IMR-90 (cell line): ENCODE data around the gene SLC44A1. TPM values are rescaled to one million over a fixed set of nuclear protein-coding genes. Genes with fewer than 3 reads are reported as not detected.

Source experiments
- ATAC-seq: fragments of 200-7000 bp; cut with Tn5 transposase; 2 replicates; pipeline ENCODE4 v1.9.1; 2020; ENCODE audit warnings: low read depth, mild to moderate bottlenecking, moderate library complexity
- BruUV-seq: library from RNA; stranded (reverse); fragments of 400-500 nt; replicated peaks from 2 replicates; lab custom pipeline; 2021; lab: Mats Ljungman, UMichigan
- CTCF ChIA-PET: fragments of 300-600 bp; formaldehyde crosslinking; extraction: SDS; loops from one replicate; lab custom pipeline; 2021; ENCODE audit warnings: antibody characterized with exemption; lab: Yijun Ruan, JAX
- POLR2A ChIA-PET: fragments of 300-600 bp; sonication (Branson Sonifier 250); formaldehyde crosslinking; loops from one replicate; lab custom pipeline; 2022; ENCODE audit warnings: antibody characterized with exemption; ENCODE audit not compliant: unreplicated experiment; lab: Charles Lee
- DNase-seq: peaks from one replicate; pipeline ENCODE4 v3.0.0; 2013
- H2AFZ ChIP-seq: replicated peaks from 2 replicates; pipeline ENCODE3; 2013; ENCODE audit warnings: low read length, mild to moderate bottlenecking; ENCODE audit not compliant: poor library complexity
- H2AK5ac ChIP-seq: 2 replicates; pipeline ENCODE4 v1.6.1; 2013; ENCODE audit warnings: low read depth, low read length, inconsistent platforms
- H2AK9ac ChIP-seq: replicated peaks from 2 replicates; pipeline ENCODE3; 2013; ENCODE audit warnings: mild to moderate bottlenecking, low read depth, low read length, moderate library complexity; ENCODE audit not compliant: poor library complexity
- H2BK120ac ChIP-seq: 2 replicates; pipeline ENCODE4 v1.6.1; 2013; ENCODE audit warnings: low read depth, low read length, inconsistent platforms
- H2BK15ac ChIP-seq: 3 replicates; pipeline ENCODE4 v1.6.1; 2013; ENCODE audit warnings: low read depth, low read length, inconsistent platforms
- H2BK20ac ChIP-seq: 2 replicates; pipeline ENCODE4 v1.6.1; 2013; ENCODE audit warnings: low read depth, mild to moderate bottlenecking, inconsistent platforms, low read length, moderate library complexity
- H2BK5ac ChIP-seq: 2 replicates; pipeline ENCODE4 v1.6.1; 2013; ENCODE audit warnings: mild to moderate bottlenecking, low read depth, low read length, inconsistent platforms; ENCODE audit not compliant: poor library complexity, severe bottlenecking
- H3K14ac ChIP-seq: replicated peaks from 2 replicates; pipeline ENCODE4 v1.6.1; 2013; ENCODE audit warnings: low read depth, low read length, inconsistent platforms
- H3K18ac ChIP-seq: 2 replicates; pipeline ENCODE4 v1.6.1; 2013; ENCODE audit warnings: low read depth, low read length, control low read depth
- H3K23ac ChIP-seq: 2 replicates; pipeline ENCODE4 v1.6.1; 2013; ENCODE audit warnings: low read depth, low read length, inconsistent platforms
- H3K27ac ChIP-seq: 2 replicates; pipeline ENCODE4 v1.5.1; 2013; ENCODE audit warnings: mild to moderate bottlenecking, control low read depth, low read length; ENCODE audit not compliant: insufficient read depth
- H3K27me3 ChIP-seq: 2 replicates; pipeline ENCODE4 v1.6.1; 2013; ENCODE audit warnings: low read length; ENCODE audit not compliant: control insufficient read depth, insufficient read depth
- H3K36me3 ChIP-seq: 2 replicates; pipeline ENCODE4 v1.6.1; 2013; ENCODE audit warnings: low read length, mixed read lengths; ENCODE audit not compliant: control insufficient read depth, insufficient read depth
- H3K4ac ChIP-seq: 2 replicates; pipeline ENCODE4 v1.6.1; 2013; ENCODE audit warnings: low read depth, low read length, inconsistent platforms
- H3K4me1 ChIP-seq: 2 replicates; pipeline ENCODE4 v1.6.1; 2013; ENCODE audit warnings: low read length, mixed read lengths; ENCODE audit not compliant: control insufficient read depth, insufficient read depth
- H3K4me2 ChIP-seq: 2 replicates; pipeline ENCODE4 v1.6.1; 2013; ENCODE audit warnings: low read depth, mild to moderate bottlenecking, control low read depth, low read length, moderate library complexity
- H3K4me3 ChIP-seq: 2 replicates; pipeline ENCODE4 v1.5.1; 2013; ENCODE audit warnings: low read depth, mild to moderate bottlenecking, control low read depth, low read length, moderate library complexity; ENCODE audit not compliant: insufficient read depth
- H3K56ac ChIP-seq: 2 replicates; pipeline ENCODE4 v1.6.1; 2013; ENCODE audit warnings: low read length, inconsistent platforms; ENCODE audit not compliant: insufficient read depth; ENCODE audit errors: extremely low read depth
- H3K79me1 ChIP-seq, 2 experiments: 2 replicates each; pipeline ENCODE4 v1.6.1; 2013; ENCODE audit warnings: low read length in 2 of 2, inconsistent platforms in 1 of 2, low read depth in 1 of 2
- H3K9ac ChIP-seq: 2 replicates; pipeline ENCODE4 v1.6.1; 2013; ENCODE audit warnings: low read depth, low read length, control low read depth
- H3K9me1 ChIP-seq: 2 replicates; pipeline ENCODE4 v1.6.1; 2013; ENCODE audit warnings: low read length, inconsistent platforms; ENCODE audit not compliant: insufficient read depth
- H3K9me3 ChIP-seq: 2 replicates; pipeline ENCODE4 v1.6.1; 2013; ENCODE audit warnings: low read length; ENCODE audit not compliant: control insufficient read depth, insufficient read depth
- H4K20me1 ChIP-seq: 2 replicates; pipeline ENCODE4 v1.6.1; 2013; ENCODE audit warnings: low read length, inconsistent platforms; ENCODE audit not compliant: insufficient read depth
- H4K5ac ChIP-seq: 2 replicates; pipeline ENCODE4 v1.6.1; 2013; ENCODE audit warnings: mild to moderate bottlenecking, low read depth, low read length, control low read depth
- H4K8ac ChIP-seq, 2 experiments: 2 replicates each; pipeline ENCODE4 v1.6.1; 2013; ENCODE audit warnings: low read depth in 2 of 2, low read length in 2 of 2, control low read depth in 1 of 2, inconsistent platforms in 1 of 2
- H4K91ac ChIP-seq: 2 replicates; pipeline ENCODE4 v1.6.1; 2013; ENCODE audit warnings: low read depth, low read length, inconsistent platforms; ENCODE audit not compliant: insufficient read depth
- MAZ ChIP-seq: IDR thresholded peaks from 2 replicates; pipeline ENCODE4 v1.6.1; 2012; ENCODE audit warnings: low read depth, mild to moderate bottlenecking, low read length, improper control_type of control experiment, moderate library complexity, borderline replicate concordance
- RAD21 ChIP-seq: IDR thresholded peaks from 2 replicates; pipeline ENCODE4 v1.6.1; 2012; ENCODE audit warnings: low read length, improper control_type of control experiment
- RCOR1 ChIP-seq: IDR thresholded peaks from 2 replicates; pipeline ENCODE4 v1.6.1; 2012; ENCODE audit warnings: mild to moderate bottlenecking, low read length, improper control_type of control experiment; ENCODE audit not compliant: insufficient replicate concordance
- RFX5 ChIP-seq: IDR thresholded peaks from 2 replicates; pipeline ENCODE4 v1.8.0; 2012; ENCODE audit warnings: low read depth, mild to moderate bottlenecking, low read length, moderate library complexity
- SMC3 ChIP-seq: fragments of 150-350 bp; IDR thresholded peaks from 2 replicates; pipeline ENCODE4 v1.6.1; 2016; ENCODE audit warnings: low read depth, mild to moderate bottlenecking, antibody characterized with exemption, low read length, moderate library complexity
- WGBS, 2 experiments: methylation state at CpG; one replicate each; pipeline versions ENCODE4 v1.1.5 to v1.1.7; 2013; ENCODE audit warnings: missing lambda C conversion rate in 2 of 2; ENCODE audit not compliant: insufficient read length in 1 of 2; ENCODE audit errors: extremely low coverage in 2 of 2; 5-methylcytosine and 5-hydroxymethylcytosine counted together
- dilution Hi-C: fragments of 300-500 bp; cut with HindIII; formaldehyde crosslinking; loops from one replicate; pipeline ENCODE4 v1.14.3; 2018; ENCODE audit warnings: low sequenced_read_pairs; ENCODE audit not compliant: unreplicated experiment
- in situ Hi-C: fragments of 300-500 bp; cut with MboI; formaldehyde crosslinking; loops from 3 replicates; pipeline ENCODE4 v1.14.3; 2019; ENCODE audit warnings: low sequenced_read_pairs, inconsistent platforms, mixed read lengths
- intact Hi-C: fragments of 100-400 bp; cut with micrococcal nuclease; formaldehyde crosslinking; loops from 2 replicates; pipeline ENCODE4 v1.10.0; 2022
- polyA plus RNA-seq, 3 experiments: library from polyadenylated mRNA; depleted of rRNA; stranded (reverse); fragments of >200 nt; gene quantifications; 2 replicates each; pipeline ENCODE4 v1.2.3, GENCODE V29; 2012; ENCODE audit warnings: low replicate concordance in 1 of 3
- total RNA-seq: library from RNA; depleted of rRNA; stranded (reverse); fragments of >200 nt; gene quantifications from 2 replicates; pipeline ENCODE4 v1.2.3, GENCODE V29; 2012
- TF ChIP-seq, protein P1 (sequence below): conservative IDR thresholded peaks from 2 replicates; pipeline ENCODE4 v1.5.1; 2012; ENCODE audit warnings: mild to moderate bottlenecking, low read depth, low read length, improper control_type of control experiment

SLC44A1 gene
- total and polyA plus RNA-seq, 2 of the 4 experiments (the other 2 are of a cell fraction) = 5.2 to 21.7 TPM

DNA sequence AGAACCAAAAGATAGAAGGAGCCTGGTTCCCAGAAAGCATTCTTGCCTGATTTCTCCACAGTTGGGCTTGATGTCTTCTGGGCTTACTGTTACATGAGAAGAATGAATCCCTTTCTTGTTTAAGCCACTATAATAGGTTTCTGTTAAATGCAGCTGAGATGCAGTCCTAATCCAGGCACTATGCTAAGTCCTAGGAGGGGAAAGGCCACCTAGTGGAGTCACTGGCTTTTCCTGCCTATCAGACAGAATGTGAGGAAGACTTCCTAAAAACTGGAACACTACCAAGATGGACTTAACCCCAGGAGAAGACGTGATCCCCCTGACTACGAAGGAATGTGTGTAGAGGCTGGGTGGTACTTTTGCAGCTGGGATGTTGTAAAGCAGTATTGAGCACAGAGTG lies 169.1 kb downstream of the SLC44A1 start:
- Histone ChIP-seq H3K14ac (peak overlapping the region; percentile 46; the same call in 1 of the 2 replicates), H3K27ac (no peak overlapping the region), H3K27me3 (no peaks in the 10 kb centered on the region), H3K4me2 (peak overlapping the region; percentile 16; the same call in 1 of the 2 replicates), H4K5ac (no peak overlapping the region), H3K4me3 (no peak overlapping the region), H3K4ac (no peak overlapping the region; the same call in 1 of the 2 replicates), H3K18ac (no peak overlapping the region), H2AK9ac (no peak overlapping the region), H3K23ac (no peak overlapping the region), H3K36me3 (no peaks in the 10 kb centered on the region), H2BK20ac (no peak overlapping the region; the same call in 1 of the 2 replicates), H2BK120ac (no peak overlapping the region), H3K56ac (no peak overlapping the region), H2AK5ac (no peak overlapping the region), H3K9ac (no peak overlapping the region), H3K79me1 (no peaks in the 10 kb centered on the region), H2BK5ac (no peak overlapping the region), H2AFZ (no peak overlapping the region), H4K91ac (no peak overlapping the region), H4K20me1 (no peaks in the 10 kb centered on the region), H2BK15ac (peak overlapping the region; percentile 12; the same call in 2 of the 3 replicates), H3K9me1 (no peaks in the 10 kb centered on the region), H3K4me1 (peaks cover 6% of the 10 kb centered on the region), H4K8ac (no peak overlapping the region), H3K9me3 (no peaks in the 10 kb centered on the region)
- POLR2A ChIA-PET = no interaction called here
- DNase-seq = peak; percentile 53
- ATAC-seq = peak; percentile 81
- dilution Hi-C loops = no loop called here
- in situ Hi-C loops = loop anchor here (5.0 to 10.0 kb wide), 4 partner anchors 169 to 629 kb away; partner anchors contain the start of gene SLC44A1
- TF ChIP-seq, protein P1, sequence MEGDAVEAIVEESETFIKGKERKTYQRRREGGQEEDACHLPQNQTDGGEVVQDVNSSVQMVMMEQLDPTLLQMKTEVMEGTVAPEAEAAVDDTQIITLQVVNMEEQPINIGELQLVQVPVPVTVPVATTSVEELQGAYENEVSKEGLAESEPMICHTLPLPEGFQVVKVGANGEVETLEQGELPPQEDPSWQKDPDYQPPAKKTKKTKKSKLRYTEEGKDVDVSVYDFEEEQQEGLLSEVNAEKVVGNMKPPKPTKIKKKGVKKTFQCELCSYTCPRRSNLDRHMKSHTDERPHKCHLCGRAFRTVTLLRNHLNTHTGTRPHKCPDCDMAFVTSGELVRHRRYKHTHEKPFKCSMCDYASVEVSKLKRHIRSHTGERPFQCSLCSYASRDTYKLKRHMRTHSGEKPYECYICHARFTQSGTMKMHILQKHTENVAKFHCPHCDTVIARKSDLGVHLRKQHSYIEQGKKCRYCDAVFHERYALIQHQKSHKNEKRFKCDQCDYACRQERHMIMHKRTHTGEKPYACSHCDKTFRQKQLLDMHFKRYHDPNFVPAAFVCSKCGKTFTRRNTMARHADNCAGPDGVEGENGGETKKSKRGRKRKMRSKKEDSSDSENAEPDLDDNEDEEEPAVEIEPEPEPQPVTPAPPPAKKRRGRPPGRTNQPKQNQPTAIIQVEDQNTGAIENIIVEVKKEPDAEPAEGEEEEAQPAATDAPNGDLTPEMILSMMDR = peak; percentile 42
- TF ChIP-seq SMC3 = peak; percentile 54
- no peak for TF ChIP-seq RFX5
- no peak for TF ChIP-seq MAZ
- no peak for TF ChIP-seq RCOR1
- peak; percentile 57 for TF ChIP-seq RAD21
- no CpG with 5 or more reads among the region's 2 CpGs for WGBS, 2 experiments
- CTCF ChIA-PET = interaction anchor here (0.6 to 2.1 kb wide), 5 partner anchors 11 to 511 kb away, joined by 3 to 6 read pairs (median 4); no protein-coding TSS in a partner anchor
- intact Hi-C loops = loop anchor here (1.0 to 10.0 kb wide), 6 partner anchors 169 to 631 kb away; partner anchors contain the start of gene SLC44A1
- no TSS peak for BruUV-seq
